GM18519 (cell line): Measurements from ENCODE around the gene TALDO1.

ENCODE experiments used
- ATAC-seq: cut with Tn5 transposase; IDR thresholded peaks from one replicate; pipeline ENCODE4 v1.9.1; 2021; ENCODE audit warnings: mild to moderate bottlenecking, moderate library complexity; ENCODE audit not compliant: unreplicated experiment, low FRiP score

Gene TALDO1

GRCh38 chr11:810040-810567 lies 62.8 kb downstream of the TALDO1 start:
- no peak for ATAC-seq

GRCh38 chr11:811446-812245 lies 64.4 kb downstream of the TALDO1 start:
- ATAC-seq: no peak

- ATAC-seq: no peak
These were observed 65.1 kb downstream of the TALDO1 start for GRCh38 chr11:812390-812789.

- no peak for ATAC-seq
These were observed 65.8 kb downstream of the TALDO1 start for GRCh38 chr11:813072-813455.

- ATAC-seq: no peak
These were observed 66.3 kb downstream of the TALDO1 start for GRCh38 chr11:813456-814096.
